Loucy (cell line): Measurements from ENCODE around the gene ZBTB20.

Experiments
- H2AFZ ChIP-seq: fragments of 200-600 bp; sonication (generic); 2 replicates; pipeline ENCODE4 v1.6.0; 2016; ENCODE audit warnings: antibody characterized with exemption, mild to moderate bottlenecking, low read length, moderate library complexity
- H3F3A ChIP-seq: fragments of 200-600 bp; 2 replicates; pipeline ENCODE4 v1.6.0; 2016; ENCODE audit warnings: antibody characterized with exemption, low read depth, mild to moderate bottlenecking
- H3K27me3 ChIP-seq: fragments of 200-600 bp; sonication (generic); 2 replicates; pipeline ENCODE4 v1.6.1; 2014; ENCODE audit warnings: low read length, mild to moderate bottlenecking; ENCODE audit not compliant: insufficient read depth, poor library complexity, severe bottlenecking
- H3K36me3 ChIP-seq: fragments of 200-600 bp; sonication (generic); 2 replicates; pipeline ENCODE4 v1.6.1; 2016; ENCODE audit warnings: low read length; ENCODE audit not compliant: insufficient read depth
- H3K4me1 ChIP-seq: fragments of 200-600 bp; sonication (generic); 2 replicates; pipeline ENCODE4 v1.5.1; 2014; ENCODE audit warnings: low read length, mild to moderate bottlenecking; ENCODE audit not compliant: insufficient read depth, poor library complexity, severe bottlenecking
- H3K4me2 ChIP-seq: fragments of 200-600 bp; sonication (generic); 2 replicates; pipeline ENCODE4 v1.6.0; 2014; ENCODE audit warnings: antibody characterized with exemption, low read length, low read depth, mild to moderate bottlenecking; ENCODE audit not compliant: poor library complexity, severe bottlenecking
- H3K4me3 ChIP-seq: fragments of 200-600 bp; sonication (generic); 2 replicates; pipeline ENCODE4 v1.5.1; 2014; ENCODE audit warnings: low read length, mild to moderate bottlenecking, mixed read lengths; ENCODE audit not compliant: poor library complexity, severe bottlenecking
- H3K79me2 ChIP-seq: fragments of 200-600 bp; sonication (generic); 2 replicates; pipeline ENCODE4 v1.6.1; 2014; ENCODE audit warnings: low read length; ENCODE audit not compliant: insufficient read depth
- H3K9ac ChIP-seq: fragments of 200-600 bp; sonication (generic); 2 replicates; pipeline ENCODE4 v1.6.0; 2014; ENCODE audit warnings: mild to moderate bottlenecking, low read depth, low read length, moderate library complexity; ENCODE audit not compliant: poor library complexity, severe bottlenecking
- H3K9me2 ChIP-seq: fragments of 200-600 bp; sonication (generic); replicated peaks from 2 replicates; pipeline ENCODE4 v1.6.1; 2016; ENCODE audit warnings: low read depth, low read length, mixed read lengths
- H3K9me3 ChIP-seq: fragments of 200-600 bp; sonication (generic); 2 replicates; pipeline ENCODE4 v1.6.1; 2014; ENCODE audit warnings: mild to moderate bottlenecking, antibody characterized with exemption, low read length, low read depth; ENCODE audit not compliant: insufficient read depth
- H4K20me1 ChIP-seq: fragments of 200-600 bp; sonication (generic); 2 replicates; pipeline ENCODE4 v1.6.0; 2014; ENCODE audit warnings: antibody characterized with exemption, low read length, mild to moderate bottlenecking; ENCODE audit not compliant: insufficient read depth, poor library complexity, severe bottlenecking
- EZH2phosphoT487 ChIP-seq: fragments of 200-600 bp; IDR thresholded peaks from 2 replicates; pipeline ENCODE4 v1.6.1; 2018; ENCODE audit warnings: antibody characterized with exemption, mild to moderate bottlenecking, moderate library complexity, borderline replicate concordance
- TF ChIP-seq, protein P1 (sequence below): fragments of 200-600 bp; sonication (generic); conservative IDR thresholded peaks from 2 replicates; pipeline ENCODE4 v1.5.1; 2014; ENCODE audit warnings: mild to moderate bottlenecking, antibody characterized with exemption, low read length

Gene ZBTB20

DNA sequence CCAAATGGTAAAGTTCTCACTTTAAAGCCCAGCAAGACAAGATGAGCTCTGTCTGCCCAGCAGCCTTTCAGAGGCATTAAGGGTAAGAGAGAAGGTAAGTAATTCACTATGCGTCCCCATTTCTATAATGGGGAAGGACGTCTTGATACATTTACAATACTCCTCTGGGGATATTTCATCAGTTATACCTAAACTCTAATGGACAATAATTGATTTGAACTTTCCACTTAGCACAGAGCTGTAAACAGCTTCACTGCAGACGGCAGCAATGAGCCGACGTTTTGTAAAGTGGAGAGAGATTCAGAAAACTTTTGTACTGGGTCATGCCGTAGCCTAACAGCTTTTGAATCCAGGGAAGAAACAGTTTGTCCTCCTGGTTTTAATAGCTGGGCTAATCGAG lies 725.9 kb downstream of the ZBTB20 start:
- Histone ChIP-seq H3K9me3 (no peaks in the 10 kb centered on the region), H4K20me1 (peaks cover 6% of the 10 kb centered on the region), H3K9ac (no peak overlapping the region), H3F3A (no peaks in the 10 kb centered on the region), H3K9me2 (no peaks in the 10 kb centered on the region), H3K4me3 (no peak overlapping the region), H3K4me1 (no peaks in the 10 kb centered on the region), H3K79me2 (no peaks in the 10 kb centered on the region), H3K4me2 (no peak overlapping the region), H2AFZ (no peak overlapping the region), H3K36me3 (no peaks in the 10 kb centered on the region), H3K27me3 (no peaks in the 10 kb centered on the region)
- no peak for TF ChIP-seq EZH2phosphoT487
- TF ChIP-seq, protein P1, sequence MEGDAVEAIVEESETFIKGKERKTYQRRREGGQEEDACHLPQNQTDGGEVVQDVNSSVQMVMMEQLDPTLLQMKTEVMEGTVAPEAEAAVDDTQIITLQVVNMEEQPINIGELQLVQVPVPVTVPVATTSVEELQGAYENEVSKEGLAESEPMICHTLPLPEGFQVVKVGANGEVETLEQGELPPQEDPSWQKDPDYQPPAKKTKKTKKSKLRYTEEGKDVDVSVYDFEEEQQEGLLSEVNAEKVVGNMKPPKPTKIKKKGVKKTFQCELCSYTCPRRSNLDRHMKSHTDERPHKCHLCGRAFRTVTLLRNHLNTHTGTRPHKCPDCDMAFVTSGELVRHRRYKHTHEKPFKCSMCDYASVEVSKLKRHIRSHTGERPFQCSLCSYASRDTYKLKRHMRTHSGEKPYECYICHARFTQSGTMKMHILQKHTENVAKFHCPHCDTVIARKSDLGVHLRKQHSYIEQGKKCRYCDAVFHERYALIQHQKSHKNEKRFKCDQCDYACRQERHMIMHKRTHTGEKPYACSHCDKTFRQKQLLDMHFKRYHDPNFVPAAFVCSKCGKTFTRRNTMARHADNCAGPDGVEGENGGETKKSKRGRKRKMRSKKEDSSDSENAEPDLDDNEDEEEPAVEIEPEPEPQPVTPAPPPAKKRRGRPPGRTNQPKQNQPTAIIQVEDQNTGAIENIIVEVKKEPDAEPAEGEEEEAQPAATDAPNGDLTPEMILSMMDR, result no peak

DNA sequence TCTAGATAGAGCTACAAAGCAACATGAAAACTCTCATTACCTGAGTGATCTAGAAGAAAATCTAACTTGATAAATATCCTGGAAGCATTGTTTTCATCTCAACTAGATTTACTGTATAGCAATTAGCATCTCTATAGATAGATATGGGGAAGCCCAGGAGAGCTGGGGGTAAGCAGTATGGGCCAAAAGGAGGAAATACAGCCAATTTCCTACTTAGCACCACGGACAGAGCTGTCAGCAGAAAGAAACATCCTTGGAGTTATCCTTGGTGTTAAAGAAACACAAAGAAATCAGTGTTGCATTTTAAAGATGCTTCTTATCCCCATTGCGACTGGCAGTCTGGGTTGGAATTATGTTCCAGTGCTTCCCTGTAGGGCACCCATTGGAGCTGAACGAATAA lies 727.0 kb downstream of the ZBTB20 start:
- H3K9ac ChIP-seq, result no peak overlapping the region
- H3K9me3 ChIP-seq, result no peaks in the 10 kb centered on the region
- no peak overlapping the region for H2AFZ ChIP-seq
- no peak overlapping the region for H3K4me2 ChIP-seq
- no peaks in the 10 kb centered on the region for H3K79me2 ChIP-seq
- no peak overlapping the region for H3K4me3 ChIP-seq
- H3K9me2 ChIP-seq, result no peaks in the 10 kb centered on the region
- no peaks in the 10 kb centered on the region for H3K4me1 ChIP-seq
- TF ChIP-seq EZH2phosphoT487, result no peak
- TF ChIP-seq, protein P1, result no peak
- no peaks in the 10 kb centered on the region for H3K27me3 ChIP-seq
- H3F3A ChIP-seq, result no peaks in the 10 kb centered on the region
- H3K36me3 ChIP-seq, result no peaks in the 10 kb centered on the region
- H4K20me1 ChIP-seq, result peaks cover 6% of the 10 kb centered on the region

DNA sequence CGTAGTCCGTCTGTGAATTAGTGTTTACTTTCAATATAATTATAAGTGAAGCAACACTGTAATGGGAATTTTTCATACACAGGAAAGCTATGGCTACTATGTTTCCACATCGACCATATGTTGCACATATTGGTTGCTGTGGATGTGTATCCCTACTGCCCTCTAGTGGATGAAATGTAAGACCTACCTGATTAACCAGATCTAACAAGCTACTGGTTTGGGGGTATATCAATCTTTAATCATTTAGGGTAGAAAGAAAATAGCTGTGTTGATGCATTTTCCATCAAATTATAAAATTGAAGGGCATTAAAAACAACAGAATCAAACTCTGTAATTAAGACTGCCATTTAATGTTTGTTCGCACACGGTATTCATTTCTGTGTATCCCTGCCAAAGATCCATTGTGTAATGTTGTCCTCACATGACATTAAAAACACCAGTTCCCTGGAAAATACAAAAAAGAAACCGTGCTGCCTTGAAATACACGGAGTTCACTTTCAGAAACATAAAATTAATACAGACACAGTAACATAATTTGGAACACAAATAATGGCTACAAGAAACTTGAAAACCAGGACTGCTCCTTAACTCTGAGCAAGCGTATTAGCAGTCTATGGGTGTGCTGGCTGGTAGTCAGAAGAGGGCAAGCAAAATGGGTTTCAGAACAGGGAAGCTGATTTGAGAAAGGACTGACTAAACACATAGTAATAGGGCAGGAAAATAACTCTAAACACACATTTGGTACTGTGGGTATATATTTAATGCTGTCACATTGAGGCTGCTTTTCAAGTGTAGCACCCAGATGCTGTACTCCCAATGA lies 728.2 kb downstream of the ZBTB20 start:
- H3K36me3 ChIP-seq, result no peaks in the 10 kb centered on the region
- no peaks in the 10 kb centered on the region for H3K27me3 ChIP-seq
- no peak overlapping the region for H3K9ac ChIP-seq
- TF ChIP-seq EZH2phosphoT487, result no peak
- TF ChIP-seq, protein P1, result peak; percentile 91
- no peaks in the 10 kb centered on the region for H3K9me2 ChIP-seq
- no peak overlapping the region for H3K4me2 ChIP-seq
- H3K4me1 ChIP-seq, result no peaks in the 10 kb centered on the region
- no peak overlapping the region for H2AFZ ChIP-seq
- no peaks in the 10 kb centered on the region for H3K79me2 ChIP-seq
- H3K4me3 ChIP-seq, result no peak overlapping the region
- no peaks in the 10 kb centered on the region for H3K9me3 ChIP-seq
- peaks cover 6% of the 10 kb centered on the region for H4K20me1 ChIP-seq
- no peaks in the 10 kb centered on the region for H3F3A ChIP-seq
